AG04450 (cell line): ENCODE data around the gene PGAP6. TPM values are rescaled to one million over a fixed set of nuclear protein-coding genes. Genes with fewer than 3 reads are reported as not detected.

Source experiments
- CTCF ChIA-PET: fragments of 300-600, 350-600 bp; formaldehyde crosslinking; extraction: SDS; loops from one replicate; lab custom pipeline; 2022; ENCODE audit warnings: antibody characterized with exemption, inconsistent platforms; lab: Charles Lee
- POLR2A ChIA-PET: fragments of 350-600 bp; formaldehyde crosslinking; extraction: SDS; loops from one replicate; lab custom pipeline; 2021; ENCODE audit warnings: antibody characterized with exemption, inconsistent platforms; lab: Yijun Ruan, JAX
- DNase-seq: peaks from one replicate; pipeline ENCODE4 v3.0.0-alpha.2; 2011; ENCODE audit warnings: low read depth, low spot score
- H3K27ac ChIP-seq: one replicate; pipeline ENCODE4 v1.5.1; 2012; ENCODE audit warnings: low read depth, low read length, control low read depth
- H3K27me3 ChIP-seq: one replicate; pipeline ENCODE4 v1.6.0; 2012; ENCODE audit warnings: low read length; ENCODE audit not compliant: control insufficient read depth, insufficient read depth
- H3K4me3 ChIP-seq: 2 replicates; pipeline ENCODE4 v1.5.1; 2011; ENCODE audit warnings: mild to moderate bottlenecking, low read depth, low read length, control low read depth
- H3K9me3 ChIP-seq: 2 replicates; pipeline ENCODE4 v1.5.1; 2012; ENCODE audit warnings: low read length; ENCODE audit not compliant: control insufficient read depth, insufficient read depth
- polyA plus RNA-seq: library from polyadenylated mRNA; depleted of rRNA; stranded (reverse); fragments of >200 nt; gene quantifications from 2 replicates; pipeline ENCODE4 v1.2.3, GENCODE V29; 2011
- TF ChIP-seq, protein P1 (sequence below): IDR thresholded peaks from 2 replicates; pipeline ENCODE4 v1.5.1; 2011; ENCODE audit warnings: low read depth, low read length, control low read depth, inconsistent platforms

The PGAP6 gene
- polyA plus RNA-seq, 1 experiment = 40.8 TPM

DNA sequence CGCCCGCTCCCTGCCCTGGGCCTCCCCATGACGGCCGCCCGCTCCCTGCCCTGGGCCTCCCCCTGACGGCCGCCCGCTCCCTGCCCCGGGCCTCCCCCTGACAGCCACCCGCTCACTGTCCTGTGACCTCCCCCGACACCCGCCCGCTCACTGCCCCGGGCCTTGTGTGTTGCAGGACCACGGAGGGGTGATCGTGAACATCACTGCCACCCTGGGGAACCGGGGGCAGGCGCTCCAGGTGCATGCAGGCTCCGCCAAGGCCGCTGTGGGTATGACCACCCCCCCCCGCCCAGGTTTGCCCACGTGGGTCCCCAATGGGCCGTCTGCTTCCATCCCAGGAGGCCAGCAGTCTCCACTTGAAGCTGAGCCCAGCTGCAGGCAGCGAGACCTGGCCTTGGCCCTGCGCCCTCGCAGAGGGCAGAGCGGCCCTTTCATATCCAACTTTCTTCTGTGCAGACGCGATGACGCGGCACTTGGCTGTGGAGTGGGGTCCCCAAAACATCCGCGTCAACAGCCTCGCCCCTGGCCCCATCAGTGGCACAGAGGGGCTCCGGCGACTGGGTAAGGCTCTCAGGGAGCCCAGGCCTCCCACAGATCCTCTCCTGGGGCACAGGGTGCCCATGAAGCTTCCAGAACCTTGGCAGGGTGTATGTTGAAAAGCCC lies 28.9 kb upstream of the PGAP6 start:
- no peak for DNase-seq
- H3K9me3 ChIP-seq = no peaks in the 10 kb centered on the region; the same call in 1 of the 2 replicates
- no peaks in the 10 kb centered on the region for H3K27me3 ChIP-seq
- ChIA-PET POLR2A (interaction anchor here (1.0 kb wide), 1 partner anchor 9 kb away, joined by 8 read pairs; the partner anchor contains the start of gene DECR2), CTCF (no interaction called here)
- H3K27ac ChIP-seq = no peak overlapping the region
- TF ChIP-seq, protein P1, sequence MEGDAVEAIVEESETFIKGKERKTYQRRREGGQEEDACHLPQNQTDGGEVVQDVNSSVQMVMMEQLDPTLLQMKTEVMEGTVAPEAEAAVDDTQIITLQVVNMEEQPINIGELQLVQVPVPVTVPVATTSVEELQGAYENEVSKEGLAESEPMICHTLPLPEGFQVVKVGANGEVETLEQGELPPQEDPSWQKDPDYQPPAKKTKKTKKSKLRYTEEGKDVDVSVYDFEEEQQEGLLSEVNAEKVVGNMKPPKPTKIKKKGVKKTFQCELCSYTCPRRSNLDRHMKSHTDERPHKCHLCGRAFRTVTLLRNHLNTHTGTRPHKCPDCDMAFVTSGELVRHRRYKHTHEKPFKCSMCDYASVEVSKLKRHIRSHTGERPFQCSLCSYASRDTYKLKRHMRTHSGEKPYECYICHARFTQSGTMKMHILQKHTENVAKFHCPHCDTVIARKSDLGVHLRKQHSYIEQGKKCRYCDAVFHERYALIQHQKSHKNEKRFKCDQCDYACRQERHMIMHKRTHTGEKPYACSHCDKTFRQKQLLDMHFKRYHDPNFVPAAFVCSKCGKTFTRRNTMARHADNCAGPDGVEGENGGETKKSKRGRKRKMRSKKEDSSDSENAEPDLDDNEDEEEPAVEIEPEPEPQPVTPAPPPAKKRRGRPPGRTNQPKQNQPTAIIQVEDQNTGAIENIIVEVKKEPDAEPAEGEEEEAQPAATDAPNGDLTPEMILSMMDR = no peak
- no peak overlapping the region for H3K4me3 ChIP-seq

DNA sequence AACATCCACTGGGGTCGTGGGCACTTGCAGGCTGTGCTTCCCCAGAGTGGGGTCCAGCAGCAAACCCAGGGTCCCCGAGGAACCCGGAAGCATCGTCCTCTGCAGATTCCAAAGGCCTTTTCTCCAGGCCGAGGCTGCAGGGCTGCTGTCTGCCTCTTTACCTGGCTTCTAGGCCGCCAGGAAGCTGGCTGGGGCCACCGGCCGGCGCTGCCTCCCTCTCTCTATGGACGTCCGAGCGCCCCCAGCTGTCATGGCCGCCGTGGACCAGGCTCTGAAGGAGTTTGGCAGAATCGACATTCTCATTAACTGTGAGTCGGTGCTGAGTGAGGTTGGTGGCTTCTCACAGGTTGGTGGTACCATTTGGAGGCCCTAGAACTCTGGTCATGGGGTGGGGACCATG lies 25.5 kb upstream of the PGAP6 start:
- CTCF ChIA-PET = interaction anchor here (0.7 kb wide), 1 partner anchor 162 kb away, joined by 3 read pairs; no protein-coding TSS in a partner anchor
- H3K9me3 ChIP-seq = no peaks in the 10 kb centered on the region; the same call in 1 of the 2 replicates
- H3K27me3 ChIP-seq = no peaks in the 10 kb centered on the region
- DNase-seq = no peak
- POLR2A ChIA-PET = no interaction called here
- H3K4me3 ChIP-seq = no peak overlapping the region
- TF ChIP-seq, protein P1 = no peak
- H3K27ac ChIP-seq = no peak overlapping the region

DNA sequence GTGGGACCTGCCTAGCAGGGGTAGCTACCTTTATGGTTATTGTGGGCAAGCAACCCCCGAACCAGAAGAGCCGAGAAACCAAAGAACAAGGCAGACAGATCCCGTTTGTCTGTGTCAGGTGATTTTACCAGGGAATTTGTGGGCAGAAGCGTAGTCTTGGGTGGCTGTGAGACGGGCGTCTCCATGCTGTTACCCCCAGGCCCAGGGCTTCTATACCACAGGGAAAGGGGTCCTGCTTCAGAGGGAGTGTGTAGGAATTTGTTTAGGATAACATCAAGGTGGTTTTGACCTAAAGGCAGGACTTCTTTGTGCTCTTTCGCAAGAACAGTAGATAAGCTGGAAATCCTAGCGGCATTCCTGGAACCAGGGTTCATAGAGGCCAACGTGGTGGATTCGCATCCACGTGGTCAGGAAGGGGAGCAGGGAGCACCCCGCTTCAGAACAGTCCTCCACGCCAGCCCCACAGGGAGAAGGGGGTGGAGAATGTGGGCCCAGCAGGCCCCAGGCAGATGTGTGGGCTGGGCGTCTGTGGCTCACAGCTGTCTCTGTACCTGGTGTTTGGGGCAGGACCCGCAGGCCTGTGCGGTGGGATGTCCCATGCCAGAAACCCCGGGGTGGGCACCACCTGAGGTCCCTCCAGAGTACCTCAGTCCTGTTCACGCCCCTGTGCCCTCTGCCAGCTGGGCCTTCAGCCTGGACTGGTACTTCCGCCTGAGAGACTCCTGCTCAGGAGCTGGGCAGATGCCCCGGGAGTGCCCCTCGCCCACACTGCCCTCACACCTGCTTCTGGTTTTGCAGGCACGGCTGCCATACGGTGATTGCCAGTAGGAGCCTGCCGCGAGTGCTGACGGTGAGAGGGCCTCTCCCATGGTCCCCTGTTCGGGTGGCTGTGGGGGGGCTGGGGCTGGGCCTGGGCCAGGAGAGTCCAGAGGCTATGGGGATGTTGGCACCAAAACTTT lies 24.0 kb upstream of the PGAP6 start:
- Histone ChIP-seq H3K9me3 (no peaks in the 10 kb centered on the region), H3K4me3 (no peak overlapping the region), H3K27me3 (no peaks in the 10 kb centered on the region), H3K27ac (no peak overlapping the region)
- DNase-seq = no peak
- TF ChIP-seq, protein P1 = no peak
- POLR2A ChIA-PET = no interaction called here
- CTCF ChIA-PET = no interaction called here

DNA sequence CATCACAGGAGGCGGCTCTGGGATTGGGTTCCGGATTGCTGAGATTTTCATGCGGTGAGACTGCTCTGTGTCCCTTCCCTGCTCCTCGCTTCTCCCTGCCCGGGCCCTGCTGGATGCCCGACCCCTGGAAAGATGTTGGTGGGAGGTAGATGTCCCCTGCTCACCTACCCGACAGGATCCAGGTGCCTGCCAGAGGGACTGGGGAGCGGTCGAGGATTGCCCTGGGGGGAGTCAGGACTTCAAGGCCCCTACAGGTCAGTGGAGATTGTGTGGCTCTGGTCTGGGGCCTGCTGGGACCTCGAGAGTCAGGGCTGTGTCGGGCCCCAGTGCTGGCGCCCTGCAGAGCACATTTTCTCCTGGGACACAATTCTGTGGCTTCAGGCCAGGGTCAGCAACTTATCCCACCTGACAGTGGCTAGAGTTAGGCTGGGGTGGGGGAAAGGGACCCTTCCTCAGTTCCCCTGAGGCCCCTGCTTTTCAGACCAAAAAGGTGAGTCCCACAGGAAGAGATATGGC lies 23.3 kb upstream of the PGAP6 start:
- Histone ChIP-seq H3K9me3 (no peaks in the 10 kb centered on the region), H3K27me3 (no peaks in the 10 kb centered on the region), H3K27ac (no peak overlapping the region), H3K4me3 (no peak overlapping the region)
- TF ChIP-seq, protein P1 = no peak
- no peak for DNase-seq
- POLR2A ChIA-PET = no interaction called here
- CTCF ChIA-PET = no interaction called here
